Measurements from ENCODE around the gene COL12A1.

- TF ChIP-seq GATA2 (IDR thresholded peaks at IDR 0.05; ENCODE audit: insufficient read depth, insufficient read length, low read depth, low read length) (no peak), CTCF (IDR thresholded peaks at IDR 0.05; ENCODE audit: extremely low read depth in 1 of 2, insufficient read depth in 1 of 2, low read depth in 1 of 2, low read length in 2 of 2) (no peak), POLR2A (IDR thresholded peaks at IDR 0.05; ENCODE audit: low read depth, low read length) (no peak)
These were observed 120.9 kb downstream of the COL12A1 start for GRCh38 chr6:75084872-75085381.

All from endothelial cell of umbilical vein (primary cell).